ENCODE data around the gene RBM47.

Gene RBM47

GRCh38 chr4:40461879-40462278, 167.8 kb downstream of the RBM47 start:
- no peak overlapping the region for H3K4me3 ChIP-seq (ENCODE audit: low read length)
- no peak for TF ChIP-seq CTCF (conservative IDR thresholded peaks at IDR 0.05; ENCODE audit: low read length)
- no peak for DNase-seq (ENCODE audit: low read depth)

GRCh38 chr4:40461062-40461461, 168.6 kb downstream of the RBM47 start:
- no peak for DNase-seq (ENCODE audit: low read depth)
- no peak for TF ChIP-seq CTCF (conservative IDR thresholded peaks at IDR 0.05; ENCODE audit: low read length)

GRCh38 chr4:40458683-40459082, 171.0 kb downstream of the RBM47 start:
- TF ChIP-seq CTCF (conservative IDR thresholded peaks at IDR 0.05; ENCODE audit: low read length) = no peak
- DNase-seq (ENCODE audit: low read depth) = no peak
- H3K4me3 ChIP-seq (ENCODE audit: low read length) = no peak overlapping the region

More at GRCh38 chr4:40461062-40461461, 168.6 kb downstream of the RBM47 start:
- no peak overlapping the region for H3K4me3 ChIP-seq (ENCODE audit: low read length)

- no peak for DNase-seq (ENCODE audit: low read depth)
- no peak overlapping the region for H3K4me3 ChIP-seq (ENCODE audit: low read length)
- no peak for TF ChIP-seq CTCF (conservative IDR thresholded peaks at IDR 0.05; ENCODE audit: low read length)
These were observed 171.6 kb downstream of the RBM47 start for GRCh38 chr4:40458109-40458508.

GRCh38 chr4:40455340-40455902, 174.2 kb downstream of the RBM47 start:
- DNase-seq (ENCODE audit: low read depth) = no peak
- no peak for TF ChIP-seq CTCF (conservative IDR thresholded peaks at IDR 0.05; ENCODE audit: low read length)
- no peak overlapping the region for H3K4me3 ChIP-seq (ENCODE audit: low read length)

GRCh38 chr4:40454816-40455215, 174.8 kb downstream of the RBM47 start:
- no peak for DNase-seq (ENCODE audit: low read depth)
- no peak for TF ChIP-seq CTCF (conservative IDR thresholded peaks at IDR 0.05; ENCODE audit: low read length)
- H3K4me3 ChIP-seq (ENCODE audit: low read length) = no peak overlapping the region

GRCh38 chr4:40453912-40454311, 175.8 kb downstream of the RBM47 start:
- TF ChIP-seq CTCF (conservative IDR thresholded peaks at IDR 0.05; ENCODE audit: low read length) = no peak
- no peak overlapping the region for H3K4me3 ChIP-seq (ENCODE audit: low read length)
- DNase-seq (ENCODE audit: low read depth) = no peak
